ENCODE data around the gene MRPL12. TPM values are rescaled to one million over a fixed set of nuclear protein-coding genes. Genes with fewer than 3 reads are reported as not detected.
A peak's percentile ranks its signal among the peaks of the same experiment; 100 is the strongest.

MRPL12 gene
- total and polyA plus RNA-seq, 2 of the 13 experiments (the other 11 are each of a cell fraction or from before 2014, with no cell fraction given): 39.1 to 94.1 TPM

GRCh38 chr17:81659038-81659437 lies 44.1 kb upstream of the MRPL12 start (continued):
- TF ChIP-seq, protein P1, sequence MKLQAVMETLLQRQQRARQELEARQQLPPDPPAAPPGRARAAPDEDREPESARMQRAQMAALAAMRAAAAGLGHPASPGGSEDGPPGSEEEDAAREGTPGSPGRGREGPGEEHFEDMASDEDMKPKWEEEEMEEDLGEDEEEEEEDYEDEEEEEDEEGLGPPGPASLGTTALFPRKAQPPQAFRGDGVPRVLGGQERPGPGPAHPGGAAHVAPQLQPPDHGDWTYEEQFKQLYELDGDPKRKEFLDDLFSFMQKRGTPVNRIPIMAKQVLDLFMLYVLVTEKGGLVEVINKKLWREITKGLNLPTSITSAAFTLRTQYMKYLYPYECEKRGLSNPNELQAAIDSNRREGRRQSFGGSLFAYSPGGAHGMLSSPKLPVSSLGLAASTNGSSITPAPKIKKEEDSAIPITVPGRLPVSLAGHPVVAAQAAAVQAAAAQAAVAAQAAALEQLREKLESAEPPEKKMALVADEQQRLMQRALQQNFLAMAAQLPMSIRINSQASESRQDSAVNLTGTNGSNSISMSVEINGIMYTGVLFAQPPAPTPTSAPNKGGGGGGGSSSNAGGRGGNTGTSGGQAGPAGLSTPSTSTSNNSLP (IDR thresholded peaks at IDR 0.05; ENCODE audit: low read depth, low read length): peak; percentile 84
- TF ChIP-seq, protein P2, sequence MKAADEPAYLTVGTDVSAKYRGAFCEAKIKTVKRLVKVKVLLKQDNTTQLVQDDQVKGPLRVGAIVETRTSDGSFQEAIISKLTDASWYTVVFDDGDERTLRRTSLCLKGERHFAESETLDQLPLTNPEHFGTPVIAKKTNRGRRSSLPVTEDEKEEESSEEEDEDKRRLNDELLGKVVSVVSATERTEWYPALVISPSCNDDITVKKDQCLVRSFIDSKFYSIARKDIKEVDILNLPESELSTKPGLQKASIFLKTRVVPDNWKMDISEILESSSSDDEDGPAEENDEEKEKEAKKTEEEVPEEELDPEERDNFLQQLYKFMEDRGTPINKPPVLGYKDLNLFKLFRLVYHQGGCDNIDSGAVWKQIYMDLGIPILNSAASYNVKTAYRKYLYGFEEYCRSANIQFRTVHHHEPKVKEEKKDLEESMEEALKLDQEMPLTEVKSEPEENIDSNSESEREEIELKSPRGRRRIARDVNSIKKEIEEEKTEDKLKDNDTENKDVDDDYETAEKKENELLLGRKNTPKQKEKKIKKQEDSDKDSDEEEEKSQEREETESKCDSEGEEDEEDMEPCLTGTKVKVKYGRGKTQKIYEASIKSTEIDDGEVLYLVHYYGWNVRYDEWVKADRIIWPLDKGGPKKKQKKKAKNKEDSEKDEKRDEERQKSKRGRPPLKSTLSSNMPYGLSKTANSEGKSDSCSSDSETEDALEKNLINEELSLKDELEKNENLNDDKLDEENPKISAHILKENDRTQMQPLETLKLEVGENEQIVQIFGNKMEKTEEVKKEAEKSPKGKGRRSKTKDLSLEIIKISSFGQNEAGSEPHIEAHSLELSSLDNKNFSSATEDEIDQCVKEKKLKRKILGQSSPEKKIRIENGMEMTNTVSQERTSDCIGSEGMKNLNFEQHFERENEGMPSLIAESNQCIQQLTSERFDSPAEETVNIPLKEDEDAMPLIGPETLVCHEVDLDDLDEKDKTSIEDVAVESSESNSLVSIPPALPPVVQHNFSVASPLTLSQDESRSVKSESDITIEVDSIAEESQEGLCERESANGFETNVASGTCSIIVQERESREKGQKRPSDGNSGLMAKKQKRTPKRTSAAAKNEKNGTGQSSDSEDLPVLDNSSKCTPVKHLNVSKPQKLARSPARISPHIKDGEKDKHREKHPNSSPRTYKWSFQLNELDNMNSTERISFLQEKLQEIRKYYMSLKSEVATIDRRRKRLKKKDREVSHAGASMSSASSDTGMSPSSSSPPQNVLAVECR (CRISPR knock-in tag; IDR thresholded peaks at IDR 0.05; ENCODE audit: borderline replicate concordance): peak; percentile 23; the same call in 1 of the 2 replicates
- TF ChIP-seq, protein P3, sequence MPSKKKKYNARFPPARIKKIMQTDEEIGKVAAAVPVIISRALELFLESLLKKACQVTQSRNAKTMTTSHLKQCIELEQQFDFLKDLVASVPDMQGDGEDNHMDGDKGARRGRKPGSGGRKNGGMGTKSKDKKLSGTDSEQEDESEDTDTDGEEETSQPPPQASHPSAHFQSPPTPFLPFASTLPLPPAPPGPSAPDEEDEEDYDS (CRISPR knock-in tag; IDR thresholded peaks at IDR 0.05): no peak
- TF ChIP-seq PPARG (CRISPR knock-in tag; conservative IDR thresholded peaks at IDR 0.05) (peak; percentile 55), ZNF331 (CRISPR knock-in tag; IDR thresholded peaks at IDR 0.05) (peak; percentile 11; the same call in 1 of the 2 replicates)

DNA sequence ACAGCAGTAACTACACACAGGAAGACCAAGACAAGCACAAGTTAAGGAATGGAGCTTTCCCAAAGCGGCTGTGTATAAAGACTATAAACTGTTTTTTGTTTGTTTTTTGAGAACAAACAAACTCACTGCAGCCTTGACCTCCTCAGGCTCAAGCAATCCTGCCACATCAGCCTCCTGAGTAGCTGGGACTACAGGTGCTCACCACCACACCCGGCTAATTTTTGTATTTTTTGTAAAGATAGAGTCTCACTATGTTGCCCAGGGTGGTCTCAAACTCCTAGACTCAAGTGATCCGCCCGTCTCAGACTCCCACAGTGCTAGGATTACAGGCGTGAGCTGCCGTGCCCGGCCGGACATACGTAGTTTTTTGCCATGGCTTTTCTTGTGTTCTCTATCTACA lies 42.7 kb upstream of the MRPL12 start:
- Histone ChIP-seq H3K79me2 (ENCODE audit: insufficient read depth, low read length) (peaks cover 2% of the 10 kb centered on the region), H3K27ac (ENCODE audit: extremely low read length, insufficient read depth, low read length) (no peak overlapping the region), H3K36me3 (replicated peaks in 1 of 2; ENCODE audit: control insufficient read depth in 1 of 2, insufficient read depth in 2 of 2, low read length in 2 of 2) (no peaks in the 10 kb centered on the region), H3K4me2 (ENCODE audit: low read depth, low read length) (no peak overlapping the region), H3K9ac (ENCODE audit: insufficient read depth, low read depth, low read length) (no peak overlapping the region), H2AFZ (ENCODE audit: low read length) (no peak overlapping the region), H3K4me3 (replicated peaks in 1 of 3; ENCODE audit: insufficient read depth in 1 of 3, low read depth in 2 of 3, low read length in 3 of 3) (no peak overlapping the region), H3K4me1 (ENCODE audit: insufficient read depth, low read length) (peaks cover 54% of the 10 kb centered on the region), H4K20me1 (ENCODE audit: insufficient read depth, low read length) (no peaks in the 10 kb centered on the region), H3K9me3 (ENCODE audit: low read length) (no peaks in the 10 kb centered on the region), H3K27me3 (ENCODE audit: control insufficient read depth in 1 of 2, insufficient read depth in 2 of 2, low read length in 2 of 2) (peaks cover 0 to 12% of the 10 kb centered on the region in 2 experiments; a peak in 2 of 5 replicates)
- intact Hi-C loops (cut with micrococcal nuclease; ENCODE audit: unreplicated experiment) (no loop called here), in situ Hi-C loops (cut with HindIII; ENCODE audit: extremely low pct_ligation_motif_present, low pct_unique_long_range_greater_than_20kb) (no loop called here)
- ChIA-PET POLR2A (interaction anchor here (0.9 to 1.4 kb wide), 3 partner anchors 23 to 108 kb away, joined by 3 to 4 read pairs (median 4); partner anchors contain the start of genes ARL16, FAAP100, HGS and MRPL12), CTCF (ENCODE audit: low intra/inter-chr PET ratio, low total read pairs) (no interaction called here)
- BruUV-seq (replicated peaks): no TSS peak
- TF ChIP-seq LRRFIP1 (CRISPR knock-in tag; conservative IDR thresholded peaks at IDR 0.05): no peak
- no peak for TF ChIP-seq PTBP1 (IDR thresholded peaks at IDR 0.05; ENCODE audit: low read depth, low read length, poor library complexity, severe bottlenecking)
- peak; percentile 93 for TF ChIP-seq ZNF460 (CRISPR knock-in tag; IDR thresholded peaks at IDR 0.05; ENCODE audit: borderline replicate concordance)
- FAIRE-seq (peak; percentile 48), ATAC-seq (no peak), DNase-seq (ENCODE audit: low spot score) (no peak)
- 82% methylated on average over 9 of the region's 9 CpGs for WGBS (ENCODE audit: low lambda C conversion rate)

Data from HepG2 (cell line).